GM12878 (cell line): ENCODE data around the gene THNSL1. TPM values are rescaled to one million over a fixed set of nuclear protein-coding genes. Genes with fewer than 3 reads are reported as not detected.
A peak's percentile ranks its signal among the peaks of the same experiment; 100 is the strongest.

Experiments used
- ATAC-seq: fragments of 200-7000 bp; cut with Tn5 transposase; 3 replicates; pipeline ENCODE4 v1.9.1; 2020; ENCODE audit warnings: mild to moderate bottlenecking, moderate library complexity
- BruUV-seq: library from RNA; stranded (reverse); fragments of 400-500 nt; replicated peaks from 2 replicates; lab custom pipeline; 2021; lab: Mats Ljungman, UMichigan
- CTCF ChIA-PET: fragments of 300-600 bp; sonication (Branson Sonifier 250); formaldehyde crosslinking; extraction: SDS; loops from one replicate; lab custom pipeline; 2021; ENCODE audit warnings: inconsistent platforms; lab: Yijun Ruan, JAX
- POLR2A ChIA-PET: fragments of 350-600 bp; formaldehyde crosslinking; extraction: SDS; loops from one replicate; lab custom pipeline; 2021; ENCODE audit warnings: inconsistent platforms; lab: Charles Lee
- RAD21 ChIA-PET: fragments of 300-600 bp; sonication (Branson Sonifier 250); formaldehyde crosslinking; loops from one replicate; lab custom pipeline; 2023; ENCODE audit warnings: antibody characterized with exemption; ENCODE audit not compliant: unreplicated experiment; lab: Charles Lee
- SMC1A ChIA-PET: fragments of 300-600 bp; sonication (Branson Sonifier 250); formaldehyde crosslinking; loops from one replicate; lab custom pipeline; 2023; ENCODE audit not compliant: unreplicated experiment, uncharacterized antibody; lab: Charles Lee
- DNase-seq: peaks from one replicate; pipeline ENCODE4 v3.0.0-alpha.2; 2011; ENCODE audit warnings: low read depth, low spot score
- FAIRE-seq: peaks from 3 replicates; lab custom pipeline; 2011; peaks lifted over from hg19 to GRCh38; lab: Jason Lieb, UNC
- H2AFZ ChIP-seq: 2 replicates; pipeline ENCODE4 v1.6.0; 2011; ENCODE audit warnings: low read depth, low read length, control low read depth; ENCODE audit not compliant: control insufficient read depth
- H3K27ac ChIP-seq: 2 replicates; pipeline ENCODE4 v1.5.1; 2011; ENCODE audit warnings: control low read depth; ENCODE audit not compliant: control insufficient read depth, insufficient read depth
- H3K27me3 ChIP-seq, 2 experiments: replicated peaks in 1 of 2; 2 replicates each; pipeline versions ENCODE4 v1.6.0 to v1.6.1; 2011; ENCODE audit warnings: low read length in 1 of 2; ENCODE audit not compliant: control insufficient read depth in 2 of 2, insufficient read depth in 2 of 2
- H3K36me3 ChIP-seq, 2 experiments: 2 replicates each; pipeline ENCODE4 v1.5.1; 2011; ENCODE audit warnings: low read length in 1 of 2; ENCODE audit not compliant: control insufficient read depth in 2 of 2, insufficient read depth in 2 of 2
- H3K4me1 ChIP-seq: 2 replicates; pipeline ENCODE4 v1.6.1; 2011; ENCODE audit warnings: mild to moderate bottlenecking, low read length, moderate library complexity, mixed read lengths; ENCODE audit not compliant: control insufficient read depth, insufficient read depth
- H3K4me2 ChIP-seq: 2 replicates; pipeline ENCODE4 v1.6.0; 2011; ENCODE audit warnings: control low read depth; ENCODE audit not compliant: control insufficient read depth, insufficient read depth
- H3K4me3 ChIP-seq: fragments of 200-600 bp; sonication (generic); 2 replicates; pipeline ENCODE4 v1.5.1; 2016
- H3K79me2 ChIP-seq: 2 replicates; pipeline ENCODE4 v1.6.0; 2011; ENCODE audit warnings: low read length; ENCODE audit not compliant: control insufficient read depth, insufficient read depth
- H3K9ac ChIP-seq: 2 replicates; pipeline ENCODE4 v1.8.0; 2011; ENCODE audit warnings: low read length, control low read depth, mixed read lengths; ENCODE audit not compliant: control insufficient read depth, insufficient read depth
- H3K9me3 ChIP-seq: replicated peaks from 3 replicates; pipeline ENCODE4 v1.5.1; 2011; ENCODE audit warnings: mild to moderate bottlenecking, low read length; ENCODE audit not compliant: control insufficient read depth, insufficient read depth
- H4K20me1 ChIP-seq: 2 replicates; pipeline ENCODE4 v1.6.0; 2011; ENCODE audit not compliant: control insufficient read depth, insufficient read depth
- CHD2 ChIP-seq: IDR thresholded peaks from 2 replicates; pipeline ENCODE4 v1.6.1; 2011; ENCODE audit warnings: low read depth, low read length, improper control_type of control experiment, borderline replicate concordance
- KLF5 ChIP-seq: fragments of 450-650 bp; IDR thresholded peaks from 2 replicates; pipeline ENCODE4 v1.6.1; 2014; ENCODE audit warnings: mild to moderate bottlenecking; ENCODE audit not compliant: partially characterized antibody
- MEF2B ChIP-seq: fragments of 450-650 bp; IDR thresholded peaks from 2 replicates; pipeline ENCODE4 v1.6.1; 2018; ENCODE audit warnings: mild to moderate bottlenecking, moderate library complexity; ENCODE audit not compliant: partially characterized antibody, poor library complexity, severe bottlenecking
- MYB ChIP-seq: fragments of 150-350 bp; IDR thresholded peaks from 2 replicates; pipeline ENCODE4 v1.6.1; 2014; ENCODE audit warnings: mild to moderate bottlenecking, low read depth, low read length, borderline replicate concordance
- RAD51 ChIP-seq: fragments of 450-650 bp; IDR thresholded peaks from 2 replicates; pipeline ENCODE4 v1.6.1; 2016; ENCODE audit warnings: moderate library complexity, mild to moderate bottlenecking, inconsistent platforms
- RUNX3 ChIP-seq: IDR thresholded peaks from 2 replicates; pipeline ENCODE4 v1.6.1; 2012; ENCODE audit warnings: low read length, inconsistent platforms
- SUZ12 ChIP-seq: fragments of 200-600 bp; sonication (generic); IDR thresholded peaks from one replicate; pipeline ENCODE4 v1.6.1; 2018; ENCODE audit warnings: antibody characterized with exemption, mild to moderate bottlenecking; ENCODE audit not compliant: unreplicated experiment
- TAF1 ChIP-seq: IDR thresholded peaks from 2 replicates; pipeline ENCODE4 v1.6.1; 2011; ENCODE audit warnings: mild to moderate bottlenecking, low read depth, low read length, borderline replicate concordance
- TBL1XR1 ChIP-seq: IDR thresholded peaks from 2 replicates; pipeline ENCODE4 v1.6.1; 2012; ENCODE audit warnings: low read depth, low read length, improper control_type of control experiment
- WGBS: methylation state at CpG from one replicate; pipeline ENCODE4 v1.1.6; 2016; ENCODE audit warnings: low lambda C conversion rate; ENCODE audit not compliant: insufficient replicate concordance, insufficient coverage; ENCODE audit errors: missing lambda C conversion rate; 5-methylcytosine and 5-hydroxymethylcytosine counted together
- in situ Hi-C: fragments of 300-500 bp; cut with MboI; formaldehyde crosslinking; loops from 9 replicates; pipeline ENCODE4 v1.14.3; 2018; ENCODE audit warnings: mixed read lengths
- intact Hi-C: fragments of 100-400 bp; cut with micrococcal nuclease; formaldehyde crosslinking; loops from one replicate; pipeline ENCODE4 v1.14.2; 2022; ENCODE audit not compliant: unreplicated experiment
- polyA plus RNA-seq, 11 experiments: library from polyadenylated mRNA; depleted of rRNA in 4 of 11; unstranded in 6 of 11; stranded (reverse) in 5 of 11; fragments of >200 nt; fragmentation: Nextera tagmentation in 4 of 11; fragmentation: Illumina TruSeq in 1 of 11; extraction: Ambion mirVana in 4 of 11; extraction: Trizol in 1 of 11; gene quantifications; 1 replicate in 1 of 11; 2 replicates in 10 of 11; pipeline versions ENCODE4 v1.2.1 to v1.2.3, GENCODE V29; 2011 to 2016; ENCODE audit warnings: inconsistent platforms in 2 of 11, missing spikeins in 2 of 11, low read depth in 1 of 11
- total RNA-seq, 4 experiments: library from RNA; depleted of rRNA in 3 of 4; stranded (reverse); fragments of >200 nt in 3 of 4; fragmentation: Illumina TruSeq in 1 of 4; extraction: Trizol in 1 of 4; gene quantifications; 2 replicates each; pipeline versions ENCODE4 v1.2.1 to v1.2.3, GENCODE V29; 2013 to 2021
- TF ChIP-seq, protein P1 (sequence below): fragments of 450-650 bp; IDR thresholded peaks from 2 replicates; pipeline ENCODE4 v1.6.1; 2017; ENCODE audit warnings: mild to moderate bottlenecking, moderate library complexity

The THNSL1 gene
- total and polyA plus RNA-seq, 10 of the 15 experiments (the other 5 are each of a cell fraction or from before 2014, with no cell fraction given): 4.2 to 17.5 (median 6.2) TPM

DNA sequence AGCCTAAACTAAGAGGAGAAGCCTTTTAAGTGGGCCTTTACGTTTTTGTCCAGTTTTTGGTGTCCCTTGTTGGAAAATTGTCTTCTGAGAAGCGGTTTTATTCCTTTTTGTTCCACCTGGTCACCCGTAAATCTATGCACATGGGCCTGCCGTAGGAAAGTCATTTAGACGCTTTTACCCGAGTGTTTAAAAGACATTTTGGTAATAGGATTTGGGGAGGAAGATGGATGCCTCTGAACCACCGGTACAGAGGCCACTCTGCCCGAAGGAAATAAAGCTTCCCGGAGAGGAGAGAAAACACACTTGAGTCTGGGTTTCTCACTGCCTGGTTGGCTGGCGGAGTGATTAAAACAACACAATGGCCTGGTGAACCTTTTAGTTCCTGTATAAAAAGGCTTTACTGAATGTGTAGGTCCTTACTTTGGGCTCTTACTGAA lies 760 bp downstream of the THNSL1 start (continued):
- TF ChIP-seq CHD2: no peak
- TF ChIP-seq SUZ12: no peak

DNA sequence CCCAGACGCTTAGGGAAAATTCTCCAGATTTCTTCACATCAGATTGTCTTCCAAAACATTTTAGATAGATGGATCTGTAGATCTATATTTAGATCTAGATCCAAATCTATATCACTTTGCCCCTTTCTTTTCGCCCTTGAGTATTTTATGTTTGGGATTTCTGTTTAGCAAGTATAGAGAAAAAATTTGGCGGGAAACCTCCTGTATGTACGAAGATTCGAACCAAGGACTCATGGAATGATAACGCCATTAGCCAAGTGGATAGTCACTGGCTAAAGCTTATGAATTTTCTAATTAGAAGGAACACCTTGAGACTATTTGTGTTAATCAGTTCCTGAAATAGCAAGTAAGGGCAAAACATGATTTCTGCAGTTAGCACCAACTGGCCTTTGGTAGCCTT lies 1.2 kb downstream of the THNSL1 start:
- DNase-seq (no peak), FAIRE-seq (no peak), ATAC-seq (no peak)
- no TSS peak for BruUV-seq
- peak overlapping the region; percentile 86 for H3K9ac ChIP-seq
- H3K36me3 ChIP-seq: no peaks in the 10 kb centered on the region
- peak overlapping the region; percentile 93; the same call in 1 of the 2 replicates for H2AFZ ChIP-seq
- 70% methylated on average over 6 of the region's 6 CpGs for WGBS
- peak overlapping the region; percentile 83 for H3K4me2 ChIP-seq
- no peaks in the 10 kb centered on the region; the same call in 1 of the 2 replicates for H3K79me2 ChIP-seq
- peak overlapping the region; percentile 81 for H3K4me3 ChIP-seq
- in situ Hi-C loops (no loop called here), intact Hi-C loops (loop anchor here (10.0 kb wide), 2 partner anchors 57 to 293 kb away; partner anchors contain the start of gene ARHGAP21)
- no peaks in the 10 kb centered on the region; the same call in 2 of the 3 replicates for H3K9me3 ChIP-seq
- POLR2A ChIA-PET: interaction anchor here (1.4 kb wide), 1 partner anchor 395 kb away, joined by 3 read pairs; no protein-coding TSS in a partner anchor
- H3K27ac ChIP-seq: peak overlapping the region; percentile 80
- CTCF ChIA-PET: no interaction called here
- H4K20me1 ChIP-seq: no peaks in the 10 kb centered on the region
- H3K27me3 ChIP-seq: no peaks in the 10 kb centered on the region
- peaks cover 4% of the 10 kb centered on the region for H3K4me1 ChIP-seq
- TF ChIP-seq, protein P1, sequence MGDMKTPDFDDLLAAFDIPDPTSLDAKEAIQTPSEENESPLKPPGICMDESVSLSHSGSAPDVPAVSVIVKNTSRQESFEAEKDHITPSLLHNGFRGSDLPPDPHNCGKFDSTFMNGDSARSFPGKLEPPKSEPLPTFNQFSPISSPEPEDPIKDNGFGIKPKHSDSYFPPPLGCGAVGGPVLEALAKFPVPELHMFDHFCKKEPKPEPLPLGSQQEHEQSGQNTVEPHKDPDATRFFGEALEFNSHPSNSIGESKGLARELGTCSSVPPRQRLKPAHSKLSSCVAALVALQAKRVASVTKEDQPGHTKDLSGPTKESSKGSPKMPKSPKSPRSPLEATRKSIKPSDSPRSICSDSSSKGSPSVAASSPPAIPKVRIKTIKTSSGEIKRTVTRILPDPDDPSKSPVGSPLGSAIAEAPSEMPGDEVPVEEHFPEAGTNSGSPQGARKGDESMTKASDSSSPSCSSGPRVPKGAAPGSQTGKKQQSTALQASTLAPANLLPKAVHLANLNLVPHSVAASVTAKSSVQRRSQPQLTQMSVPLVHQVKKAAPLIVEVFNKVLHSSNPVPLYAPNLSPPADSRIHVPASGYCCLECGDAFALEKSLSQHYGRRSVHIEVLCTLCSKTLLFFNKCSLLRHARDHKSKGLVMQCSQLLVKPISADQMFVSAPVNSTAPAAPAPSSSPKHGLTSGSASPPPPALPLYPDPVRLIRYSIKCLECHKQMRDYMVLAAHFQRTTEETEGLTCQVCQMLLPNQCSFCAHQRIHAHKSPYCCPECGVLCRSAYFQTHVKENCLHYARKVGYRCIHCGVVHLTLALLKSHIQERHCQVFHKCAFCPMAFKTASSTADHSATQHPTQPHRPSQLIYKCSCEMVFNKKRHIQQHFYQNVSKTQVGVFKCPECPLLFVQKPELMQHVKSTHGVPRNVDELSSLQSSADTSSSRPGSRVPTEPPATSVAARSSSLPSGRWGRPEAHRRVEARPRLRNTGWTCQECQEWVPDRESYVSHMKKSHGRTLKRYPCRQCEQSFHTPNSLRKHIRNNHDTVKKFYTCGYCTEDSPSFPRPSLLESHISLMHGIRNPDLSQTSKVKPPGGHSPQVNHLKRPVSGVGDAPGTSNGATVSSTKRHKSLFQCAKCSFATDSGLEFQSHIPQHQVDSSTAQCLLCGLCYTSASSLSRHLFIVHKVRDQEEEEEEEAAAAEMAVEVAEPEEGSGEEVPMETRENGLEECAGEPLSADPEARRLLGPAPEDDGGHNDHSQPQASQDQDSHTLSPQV: no peak
- TF ChIP-seq RAD51: no peak
- TF ChIP-seq KLF5: no peak
- TF ChIP-seq RUNX3: no peak
- TF ChIP-seq TAF1: no peak
- no peak for TF ChIP-seq MYB
- no peak for TF ChIP-seq TBL1XR1
- TF ChIP-seq MEF2B: no peak
- SMC1A ChIA-PET: no interaction called here
- RAD21 ChIA-PET: no interaction called here
